Fibroblast of mammary gland (primary cell): ENCODE measurements around the gene TMEM232.

ENCODE experiments used
- DNase-seq: peaks from one replicate; pipeline ENCODE4 v3.0.0-alpha.2; 2010; ENCODE audit warnings: low read depth
- H3K4me3 ChIP-seq: 2 replicates; pipeline ENCODE4 v1.5.1; 2011; ENCODE audit warnings: low read depth, mild to moderate bottlenecking, low read length, moderate library complexity; ENCODE audit not compliant: control insufficient read depth
- TF ChIP-seq, protein P1 (sequence below): conservative IDR thresholded peaks from 2 replicates; pipeline ENCODE4 v1.5.1; 2011; ENCODE audit warnings: low read depth, low read length, inconsistent platforms; ENCODE audit not compliant: control insufficient read depth, insufficient read depth

Gene TMEM232

DNA sequence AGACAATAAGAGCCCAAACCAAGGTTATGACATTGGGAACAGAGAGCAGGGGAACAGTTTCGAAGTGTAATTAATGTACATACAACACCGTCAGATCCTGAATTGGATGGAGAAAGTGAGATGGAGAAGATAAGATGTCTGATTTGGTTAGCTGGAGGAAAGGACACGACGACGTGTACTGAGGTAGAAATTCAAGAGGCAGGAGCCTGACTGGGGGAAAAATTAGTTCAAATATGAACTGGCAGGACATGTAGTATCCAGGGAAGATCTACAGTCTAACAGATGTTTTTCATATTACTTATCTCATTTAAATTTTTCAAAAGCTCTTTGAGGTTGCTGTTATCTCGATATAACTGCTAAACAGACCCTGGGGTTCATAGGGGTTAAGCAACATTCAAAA is 114.7 kb downstream of the TMEM232 start:
- H3K4me3 ChIP-seq = no peak overlapping the region
- no peak for DNase-seq
- TF ChIP-seq, protein P1, sequence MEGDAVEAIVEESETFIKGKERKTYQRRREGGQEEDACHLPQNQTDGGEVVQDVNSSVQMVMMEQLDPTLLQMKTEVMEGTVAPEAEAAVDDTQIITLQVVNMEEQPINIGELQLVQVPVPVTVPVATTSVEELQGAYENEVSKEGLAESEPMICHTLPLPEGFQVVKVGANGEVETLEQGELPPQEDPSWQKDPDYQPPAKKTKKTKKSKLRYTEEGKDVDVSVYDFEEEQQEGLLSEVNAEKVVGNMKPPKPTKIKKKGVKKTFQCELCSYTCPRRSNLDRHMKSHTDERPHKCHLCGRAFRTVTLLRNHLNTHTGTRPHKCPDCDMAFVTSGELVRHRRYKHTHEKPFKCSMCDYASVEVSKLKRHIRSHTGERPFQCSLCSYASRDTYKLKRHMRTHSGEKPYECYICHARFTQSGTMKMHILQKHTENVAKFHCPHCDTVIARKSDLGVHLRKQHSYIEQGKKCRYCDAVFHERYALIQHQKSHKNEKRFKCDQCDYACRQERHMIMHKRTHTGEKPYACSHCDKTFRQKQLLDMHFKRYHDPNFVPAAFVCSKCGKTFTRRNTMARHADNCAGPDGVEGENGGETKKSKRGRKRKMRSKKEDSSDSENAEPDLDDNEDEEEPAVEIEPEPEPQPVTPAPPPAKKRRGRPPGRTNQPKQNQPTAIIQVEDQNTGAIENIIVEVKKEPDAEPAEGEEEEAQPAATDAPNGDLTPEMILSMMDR = no peak

DNA sequence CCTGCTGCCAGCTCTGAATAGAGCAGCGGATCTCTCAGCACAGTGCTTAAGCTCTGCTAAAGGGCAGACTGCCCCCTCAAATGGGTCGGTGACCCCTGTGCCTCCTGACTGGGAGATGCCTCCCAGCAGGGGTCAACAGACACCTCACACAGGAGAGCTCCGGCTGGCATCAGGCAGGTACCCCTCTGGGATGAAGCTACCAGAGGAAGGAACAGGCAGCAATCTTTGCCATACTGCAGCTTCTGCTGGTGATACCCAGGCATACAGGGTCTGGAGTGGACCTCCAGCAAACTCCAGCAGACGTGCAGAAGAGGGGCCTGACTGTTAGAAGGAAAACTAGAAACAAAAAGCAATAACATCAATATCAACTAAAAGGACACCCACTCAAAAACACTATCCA is 131.6 kb downstream of the TMEM232 start:
- no peak for DNase-seq

DNA sequence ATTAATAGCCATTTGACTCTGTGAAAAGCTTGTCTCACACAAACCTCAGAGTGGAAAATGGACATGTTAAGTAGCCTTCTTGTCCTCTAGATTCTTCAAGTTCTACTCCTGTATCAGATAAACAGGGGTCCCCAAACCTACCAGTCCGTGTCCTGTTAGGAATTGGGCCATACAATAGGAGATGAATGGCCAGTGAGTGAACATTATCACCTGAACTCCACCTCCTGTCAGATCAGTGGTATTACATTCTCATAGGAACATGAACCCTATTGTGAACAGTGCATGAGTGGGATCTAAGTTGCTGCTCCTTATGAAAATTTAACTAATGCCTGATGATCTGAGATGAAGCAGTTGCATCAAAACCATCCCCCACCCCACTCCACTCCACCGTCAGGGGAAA is 136.3 kb downstream of the TMEM232 start:
- DNase-seq = peak; percentile 37
- no peak overlapping the region for H3K4me3 ChIP-seq
- TF ChIP-seq, protein P1 = peak; percentile 50

More for the DNA sequence above, 131.6 kb downstream of the TMEM232 start:
- H3K4me3 ChIP-seq = no peak overlapping the region
- TF ChIP-seq, protein P1 = no peak

DNA sequence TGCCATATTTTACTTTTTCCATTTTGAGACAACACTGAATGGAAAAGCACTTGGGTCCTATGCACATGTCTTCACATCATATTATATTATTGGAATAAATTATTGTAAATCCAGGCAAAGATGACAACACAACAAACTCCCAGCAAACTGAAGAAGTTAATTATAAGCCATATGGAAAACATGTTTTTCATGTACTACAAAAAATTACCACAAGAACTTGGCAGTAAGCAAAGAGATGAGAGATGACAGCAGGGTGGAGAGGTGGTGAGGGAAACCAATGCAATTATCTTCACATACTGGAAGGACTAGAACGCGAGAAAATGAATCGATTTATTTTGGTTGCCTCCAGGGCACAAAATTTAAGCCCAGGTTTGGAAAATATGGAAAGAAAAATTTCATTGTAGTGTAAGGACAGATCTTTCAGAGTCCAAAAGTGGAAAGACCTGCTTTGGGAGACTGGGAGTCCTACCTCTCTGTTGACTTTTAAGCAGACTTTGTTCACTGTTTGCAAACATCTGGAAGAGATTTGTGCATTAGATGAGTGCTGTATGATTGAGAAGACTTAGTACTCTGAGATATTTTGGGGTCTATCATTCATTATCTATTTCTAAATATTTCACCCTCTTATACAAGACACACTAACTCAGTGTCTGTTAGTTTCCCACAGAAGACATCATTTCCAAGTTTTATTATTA is 138.0 kb downstream of the TMEM232 start:
- TF ChIP-seq, protein P1 = no peak
- no peak overlapping the region for H3K4me3 ChIP-seq
- peak; percentile 4 for DNase-seq

DNA sequence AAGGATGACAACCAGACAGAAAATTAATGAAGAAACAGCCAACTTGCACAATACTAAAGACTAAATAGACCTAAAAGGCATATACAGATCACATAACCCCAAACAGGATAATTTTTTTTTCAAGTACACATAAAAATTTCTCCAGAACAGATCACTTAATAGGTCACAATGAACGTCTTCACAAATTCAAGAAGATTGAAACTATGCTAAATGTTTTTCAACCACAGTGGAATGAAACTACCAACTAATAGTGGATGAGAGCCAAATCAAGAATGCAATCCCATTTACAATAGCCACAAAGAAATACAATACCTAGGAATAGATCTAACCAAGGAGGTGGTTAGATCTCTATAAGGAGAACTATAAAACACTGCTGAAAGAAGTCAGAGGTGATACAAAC is 145.8 kb downstream of the TMEM232 start:
- TF ChIP-seq, protein P1 = no peak
- no peak for DNase-seq
- H3K4me3 ChIP-seq = no peak overlapping the region

DNA sequence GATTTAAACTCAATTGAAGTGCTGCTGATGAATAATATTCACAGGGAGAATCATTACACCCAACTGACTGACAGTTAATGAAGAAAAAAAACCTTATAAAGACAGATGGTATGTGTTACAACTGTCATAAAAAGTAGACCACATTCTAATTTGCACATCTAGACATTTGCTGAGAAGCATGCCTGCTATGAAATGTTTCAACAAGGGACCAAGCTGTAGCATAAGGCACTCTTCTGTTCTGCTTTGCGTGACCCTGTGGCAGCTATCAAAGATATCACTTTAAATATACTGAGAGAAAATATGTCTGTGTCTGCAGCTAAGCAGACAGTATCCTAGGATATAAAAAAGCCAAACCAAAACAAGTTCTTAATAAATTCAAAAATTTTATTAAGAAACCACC is 153.7 kb downstream of the TMEM232 start:
- TF ChIP-seq, protein P1 = no peak

More for the DNA sequence above, 153.7 kb downstream of the TMEM232 start:
- no peak for DNase-seq
- no peak overlapping the region for H3K4me3 ChIP-seq
